ENCODE data around the gene EXT2.

The EXT2 gene

GRCh38 chr11:44199816-44200215 lies 104.3 kb downstream of the EXT2 start:
- Histone ChIP-seq H3K36me3 (peaks cover 31 to 85% (median 68%) of the 10 kb centered on the region in 11 experiments), H3K4me1 (0 out of 20 replicates have a peak, but pooled peaks cover 0 to 4% (median 0%) of the 10 kb centered on the region in 10 experiments), H3K27me3 (no peaks in the 10 kb centered on the region), H3K9ac (no peak overlapping the region), H3K4me3 (no peak overlapping the region), H4K20me1 (no peaks in the 10 kb centered on the region), H3K4me2 (no peak overlapping the region), H3K27ac (no peak overlapping the region), H3K9me3 (replicated peaks in 1 of 11) (peaks cover 0 to 9% (median 0%) of the 10 kb centered on the region in 11 experiments; a peak in 4 of 22 replicates)
- no peak for TF ChIP-seq Cebpa-rat (IDR thresholded peaks at IDR 0.05)

GRCh38 chr11:44203270-44204043 lies 108.0 kb downstream of the EXT2 start:
- no peak overlapping the region for H3K27ac ChIP-seq
- H3K36me3 ChIP-seq, result peaks cover 31 to 95% (median 67%) of the 10 kb centered on the region in 11 experiments
- H4K20me1 ChIP-seq, result no peaks in the 10 kb centered on the region

GRCh38 chr11:44205352-44205751 lies 109.9 kb downstream of the EXT2 start:
- Histone ChIP-seq H4K20me1 (no peaks in the 10 kb centered on the region), H3K27me3 (no peaks in the 10 kb centered on the region), H3K27ac (no peak overlapping the region), H3K4me3 (no peak overlapping the region), H3K36me3 (peaks cover 25 to 95% (median 63%) of the 10 kb centered on the region in 11 experiments), H3K9ac (no peak overlapping the region), H3K4me1 (no peaks in the 10 kb centered on the region), H3K9me3 (replicated peaks in 1 of 11) (peaks cover 0 to 3% (median 0%) of the 10 kb centered on the region in 11 experiments; a peak in 2 of 22 replicates), H3K4me2 (no peak overlapping the region)
- no peak for TF ChIP-seq Cebpa-rat (IDR thresholded peaks at IDR 0.05)

More at GRCh38 chr11:44203270-44204043, 108.0 kb downstream of the EXT2 start:
- no peak for TF ChIP-seq Cebpa-rat (IDR thresholded peaks at IDR 0.05)
- no peak overlapping the region for H3K4me3 ChIP-seq
- H3K9me3 ChIP-seq (replicated peaks in 1 of 11), result no peaks in the 10 kb centered on the region
- H3K4me2 ChIP-seq, result no peak overlapping the region
- 0 out of 20 replicates have a peak, but pooled peaks cover 0 to 4% (median 0%) of the 10 kb centered on the region in 10 experiments for H3K4me1 ChIP-seq
- H3K27me3 ChIP-seq, result no peaks in the 10 kb centered on the region
- H3K9ac ChIP-seq, result no peak overlapping the region

- H3K27ac ChIP-seq, result no peak overlapping the region
- peaks cover 28 to 95% (median 59%) of the 10 kb centered on the region in 11 experiments for H3K36me3 ChIP-seq
- H3K9ac ChIP-seq, result no peak overlapping the region
- no peaks in the 10 kb centered on the region for H3K4me1 ChIP-seq
- H3K27me3 ChIP-seq, result no peaks in the 10 kb centered on the region
- no peaks in the 10 kb centered on the region for H4K20me1 ChIP-seq
- no peak overlapping the region for H3K4me3 ChIP-seq
- TF ChIP-seq Cebpa-rat (IDR thresholded peaks at IDR 0.05), result no peak
- H3K4me2 ChIP-seq, result no peak overlapping the region
- peaks cover 0 to 7% (median 0%) of the 10 kb centered on the region in 11 experiments; a peak in 5 of 22 replicates for H3K9me3 ChIP-seq (replicated peaks in 1 of 11)
These were observed 110.4 kb downstream of the EXT2 start for GRCh38 chr11:44205836-44206235.

- Histone ChIP-seq H3K27me3 (no peaks in the 10 kb centered on the region), H3K4me2 (no peak overlapping the region), H3K27ac (no peak overlapping the region), H3K4me1 (no peaks in the 10 kb centered on the region), H3K9ac (no peak overlapping the region), H3K4me3 (no peak overlapping the region), H3K36me3 (peaks cover 39 to 98% (median 64%) of the 10 kb centered on the region in 11 experiments), H3K9me3 (replicated peaks in 1 of 11) (peaks cover 10 to 22% (median 14%) of the 10 kb centered on the region in 11 experiments), H4K20me1 (no peaks in the 10 kb centered on the region)
- no peak for TF ChIP-seq Cebpa-rat (IDR thresholded peaks at IDR 0.05)
These were observed 111.8 kb downstream of the EXT2 start for GRCh38 chr11:44207292-44207691.

GRCh38 chr11:44208976-44209603 lies 113.6 kb downstream of the EXT2 start:
- no peak overlapping the region for H3K9ac ChIP-seq
- peaks cover 42 to 87% (median 55%) of the 10 kb centered on the region in 11 experiments for H3K36me3 ChIP-seq
- H3K4me2 ChIP-seq, result no peak overlapping the region
- H3K4me1 ChIP-seq, result no peaks in the 10 kb centered on the region
- no peak overlapping the region for H3K27ac ChIP-seq
- H3K9me3 ChIP-seq (replicated peaks in 1 of 11), result peaks cover 16 to 29% (median 26%) of the 10 kb centered on the region in 11 experiments
- H3K4me3 ChIP-seq, result no peak overlapping the region
- no peaks in the 10 kb centered on the region for H4K20me1 ChIP-seq
- H3K27me3 ChIP-seq, result no peaks in the 10 kb centered on the region
- no peak for TF ChIP-seq Cebpa-rat (IDR thresholded peaks at IDR 0.05)

GRCh38 chr11:44212128-44212527 lies 116.7 kb downstream of the EXT2 start:
- no peak for TF ChIP-seq Cebpa-rat (IDR thresholded peaks at IDR 0.05)
- no peaks in the 10 kb centered on the region for H3K27me3 ChIP-seq
- no peak overlapping the region for H3K9ac ChIP-seq
- H3K4me2 ChIP-seq, result no peak overlapping the region
- H3K4me3 ChIP-seq, result no peak overlapping the region
- H3K36me3 ChIP-seq, result peaks cover 26 to 72% (median 45%) of the 10 kb centered on the region in 11 experiments
- no peaks in the 10 kb centered on the region for H4K20me1 ChIP-seq
- H3K9me3 ChIP-seq (replicated peaks in 1 of 11), result peaks cover 16 to 29% (median 26%) of the 10 kb centered on the region in 11 experiments
- H3K27ac ChIP-seq, result no peak overlapping the region
- H3K4me1 ChIP-seq, result no peaks in the 10 kb centered on the region

- no peak for TF ChIP-seq Cebpa-rat (IDR thresholded peaks at IDR 0.05)
- Histone ChIP-seq H3K9me3 (replicated peaks in 1 of 11) (peaks cover 16 to 29% (median 26%) of the 10 kb centered on the region in 11 experiments), H4K20me1 (no peaks in the 10 kb centered on the region)
These were observed 117.7 kb downstream of the EXT2 start for GRCh38 chr11:44213148-44213547.

GRCh38 chr11:44217432-44217831 lies 122.0 kb downstream of the EXT2 start:
- Histone ChIP-seq H3K4me1 (peaks cover 0 to 12% (median 7%) of the 10 kb centered on the region in 10 experiments; a peak in 8 of 20 replicates), H3K9ac (no peak overlapping the region), H3K36me3 (peaks cover 3 to 43% (median 11%) of the 10 kb centered on the region in 11 experiments; a peak in 10 of 22 replicates), H3K4me2 (no peak overlapping the region), H4K20me1 (no peaks in the 10 kb centered on the region), H3K27me3 (no peaks in the 10 kb centered on the region), H3K4me3 (no peak overlapping the region), H3K27ac (no peak overlapping the region), H3K9me3 (replicated peaks in 1 of 11) (peaks cover 3 to 12% (median 7%) of the 10 kb centered on the region in 11 experiments; a peak in 20 of 22 replicates)
- no peak for TF ChIP-seq Cebpa-rat (IDR thresholded peaks at IDR 0.05)

More at GRCh38 chr11:44213148-44213547, 117.7 kb downstream of the EXT2 start:
- H3K27ac ChIP-seq, result no peak overlapping the region
- no peaks in the 10 kb centered on the region for H3K4me1 ChIP-seq
- no peak overlapping the region for H3K4me2 ChIP-seq
- H3K9ac ChIP-seq, result no peak overlapping the region
- H3K27me3 ChIP-seq, result no peaks in the 10 kb centered on the region
- no peak overlapping the region for H3K4me3 ChIP-seq
- H3K36me3 ChIP-seq, result peaks cover 22 to 69% (median 38%) of the 10 kb centered on the region in 11 experiments; a peak in 21 of 22 replicates

All from BLaER1 treated with 17β-estradiol and CSF1 and Interleukin-3, amounts not matched to agents 10 nM and 100 nM (cell line).